Osteocyte (in vitro differentiated cells): ENCODE results near the gene CNTN2. TPM values are rescaled to one million over a fixed set of nuclear protein-coding genes. Genes with fewer than 3 reads are reported as not detected.

Source experiments
- total RNA-seq: library from RNA; stranded (reverse); gene quantifications from 2 replicates; pipeline ENCODE4 v1.2.1, GENCODE V29; 2021

Gene CNTN2
- total RNA-seq, 1 donor from 2014 or later, result not detected

Other genes starting within 250 kb of the CNTN2 start
- 0.13 TPM in 1 of 2 replicates, not detected in the other for gene NFASC, start 172.3 kb upstream of the CNTN2 start, total RNA-seq
- 3.6 and 3.9 TPM in 2 replicates for gene TMEM81, start 41.2 kb downstream of the CNTN2 start, total RNA-seq
- 14.7 and 17.3 TPM in 2 replicates for gene RBBP5, start 78.8 kb downstream of the CNTN2 start, total RNA-seq
- 15.3 and 15.6 TPM in 2 replicates for gene DSTYK, start 168.5 kb downstream of the CNTN2 start, total RNA-seq
- gene TMCC2, start 184.7 kb downstream of the CNTN2 start, total RNA-seq, result 3.4 and 4.7 TPM in 2 replicates